Muscle layer of colon (tissue), 2 donors: Measurements from ENCODE around the gene HUNK.

Experiments
- H3K27ac ChIP-seq: one replicate; pipeline ENCODE4 v1.7.0; 2013; ENCODE audit warnings: low read depth, mild to moderate bottlenecking, low read length, moderate library complexity
- H3K27me3 ChIP-seq, 2 donors: one replicate each; pipeline ENCODE4 v1.7.0; 2013; ENCODE audit warnings: low read length in 2 of 2, mild to moderate bottlenecking in 2 of 2; ENCODE audit not compliant: insufficient read depth in 2 of 2, control insufficient read depth in 1 of 2
- H3K36me3 ChIP-seq: one replicate; pipeline ENCODE4 v1.7.0; 2013; ENCODE audit warnings: mild to moderate bottlenecking, low read length; ENCODE audit not compliant: insufficient read depth
- H3K4me1 ChIP-seq: one replicate; pipeline ENCODE4 v1.7.0; 2013; ENCODE audit warnings: mild to moderate bottlenecking, low read length; ENCODE audit not compliant: insufficient read depth
- H3K4me3 ChIP-seq, 2 donors: one replicate each; pipeline ENCODE4 v1.7.0; 2013; ENCODE audit warnings: low read length in 2 of 2, low read depth in 1 of 2, mild to moderate bottlenecking in 1 of 2, moderate library complexity in 1 of 2
- H3K9ac ChIP-seq: one replicate; pipeline ENCODE4 v1.7.0; 2013; ENCODE audit warnings: low read length
- H3K9me3 ChIP-seq: one replicate; pipeline ENCODE4 v1.7.0; 2013; ENCODE audit warnings: mild to moderate bottlenecking, low read length
- donor health status: abdominal sarcoma.
- donor health status: Adenocarcinoma of cecum.

Gene HUNK

GRCh38 chr21:31872452-31873274, at the start of gene HUNK:
Gene HUNK (plus strand): TSS chr21:31873020. CDS start chr21:31873675, 655 bp downstream.
- no peak within 1 kb of the TSS for H3K9ac ChIP-seq
- no peak within 1 kb of the TSS for H3K27ac ChIP-seq
- H3K36me3 ChIP-seq: no peaks in the 10 kb centered on the region
- H3K4me1 ChIP-seq: no peaks in the 10 kb centered on the region
- H3K9me3 ChIP-seq: no peaks in the 10 kb centered on the region
- H3K4me3 ChIP-seq: peak within 1 kb of the TSS; percentile 56 to 74
- peaks cover 6 to 29% of the 10 kb centered on the region in 2 donors for H3K27me3 ChIP-seq

- H3K27me3 ChIP-seq: no peaks in the 10 kb centered on the region
- H3K9ac ChIP-seq: no peak overlapping the region
- H3K9me3 ChIP-seq: no peaks in the 10 kb centered on the region
- no peak overlapping the region for H3K27ac ChIP-seq
- H3K36me3 ChIP-seq: no peaks in the 10 kb centered on the region
- no peak overlapping the region for H3K4me3 ChIP-seq
- H3K4me1 ChIP-seq: no peaks in the 10 kb centered on the region
Observed at GRCh38 chr21:31829736-31830472, 42.9 kb upstream of the HUNK start.

- no peaks in the 10 kb centered on the region for H3K36me3 ChIP-seq
- no peaks in the 10 kb centered on the region for H3K4me1 ChIP-seq
- H3K9ac ChIP-seq: no peak overlapping the region
- H3K9me3 ChIP-seq: no peaks in the 10 kb centered on the region
- no peak overlapping the region for H3K27ac ChIP-seq
- no peak overlapping the region for H3K4me3 ChIP-seq
- no peaks in the 10 kb centered on the region for H3K27me3 ChIP-seq
Observed at GRCh38 chr21:31830701-31831100, 42.1 kb upstream of the HUNK start.

- Histone ChIP-seq H3K4me3 (no peak overlapping the region), H3K9me3 (no peaks in the 10 kb centered on the region), H3K9ac (no peak overlapping the region), H3K27me3 (no peaks in the 10 kb centered on the region), H3K4me1 (no peaks in the 10 kb centered on the region), H3K27ac (no peak overlapping the region), H3K36me3 (no peaks in the 10 kb centered on the region)
Observed at GRCh38 chr21:31837041-31837440, 35.8 kb upstream of the HUNK start.

GRCh38 chr21:31837618-31838390, 35.0 kb upstream of the HUNK start:
- Histone ChIP-seq H3K27ac (no peak overlapping the region), H3K36me3 (no peaks in the 10 kb centered on the region), H3K9me3 (no peaks in the 10 kb centered on the region), H3K9ac (no peak overlapping the region), H3K4me1 (no peaks in the 10 kb centered on the region), H3K4me3 (no peak overlapping the region), H3K27me3 (no peaks in the 10 kb centered on the region)

GRCh38 chr21:31838586-31839355, 34.0 kb upstream of the HUNK start:
- Histone ChIP-seq H3K27ac (no peak overlapping the region), H3K4me1 (no peaks in the 10 kb centered on the region), H3K4me3 (no peak overlapping the region), H3K27me3 (no peaks in the 10 kb centered on the region), H3K9ac (no peak overlapping the region), H3K36me3 (no peaks in the 10 kb centered on the region), H3K9me3 (no peaks in the 10 kb centered on the region)

- Histone ChIP-seq H3K27me3 (no peaks in the 10 kb centered on the region), H3K4me1 (no peaks in the 10 kb centered on the region), H3K4me3 (no peak overlapping the region), H3K9ac (no peak overlapping the region), H3K36me3 (no peaks in the 10 kb centered on the region), H3K9me3 (no peaks in the 10 kb centered on the region), H3K27ac (no peak overlapping the region)
Observed at GRCh38 chr21:31844206-31844605, 28.6 kb upstream of the HUNK start.

GRCh38 chr21:31845151-31845729, 27.6 kb upstream of the HUNK start:
- Histone ChIP-seq H3K9ac (no peak overlapping the region), H3K4me1 (no peaks in the 10 kb centered on the region), H3K27me3 (no peaks in the 10 kb centered on the region), H3K4me3 (no peak overlapping the region), H3K36me3 (no peaks in the 10 kb centered on the region), H3K9me3 (no peaks in the 10 kb centered on the region), H3K27ac (no peak overlapping the region)

- Histone ChIP-seq H3K27me3 (no peaks in the 10 kb centered on the region), H3K4me1 (no peaks in the 10 kb centered on the region), H3K9me3 (no peaks in the 10 kb centered on the region)
Observed at GRCh38 chr21:31846690-31847089, 26.1 kb upstream of the HUNK start.

GRCh38 chr21:31847761-31848160, 25.1 kb upstream of the HUNK start:
- Histone ChIP-seq H3K27ac (no peak overlapping the region), H3K4me3 (no peak overlapping the region), H3K27me3 (no peaks in the 10 kb centered on the region), H3K9ac (no peak overlapping the region), H3K9me3 (no peaks in the 10 kb centered on the region), H3K36me3 (no peaks in the 10 kb centered on the region), H3K4me1 (no peaks in the 10 kb centered on the region)

More at GRCh38 chr21:31846690-31847089, 26.1 kb upstream of the HUNK start:
- H3K36me3 ChIP-seq: no peaks in the 10 kb centered on the region
- no peak overlapping the region for H3K27ac ChIP-seq
- H3K4me3 ChIP-seq: no peak overlapping the region
- no peak overlapping the region for H3K9ac ChIP-seq
